Measurements from ENCODE around the gene KAZN. TPM values are rescaled to one million over a fixed set of nuclear protein-coding genes. Genes with fewer than 3 reads are reported as not detected.
A peak's percentile ranks its signal among the peaks of the same experiment; 100 is the strongest.

KAZN gene
- total and polyA plus RNA-seq, 12 donors: 1.1 to 6.5 (median 1.9) TPM

DNA sequence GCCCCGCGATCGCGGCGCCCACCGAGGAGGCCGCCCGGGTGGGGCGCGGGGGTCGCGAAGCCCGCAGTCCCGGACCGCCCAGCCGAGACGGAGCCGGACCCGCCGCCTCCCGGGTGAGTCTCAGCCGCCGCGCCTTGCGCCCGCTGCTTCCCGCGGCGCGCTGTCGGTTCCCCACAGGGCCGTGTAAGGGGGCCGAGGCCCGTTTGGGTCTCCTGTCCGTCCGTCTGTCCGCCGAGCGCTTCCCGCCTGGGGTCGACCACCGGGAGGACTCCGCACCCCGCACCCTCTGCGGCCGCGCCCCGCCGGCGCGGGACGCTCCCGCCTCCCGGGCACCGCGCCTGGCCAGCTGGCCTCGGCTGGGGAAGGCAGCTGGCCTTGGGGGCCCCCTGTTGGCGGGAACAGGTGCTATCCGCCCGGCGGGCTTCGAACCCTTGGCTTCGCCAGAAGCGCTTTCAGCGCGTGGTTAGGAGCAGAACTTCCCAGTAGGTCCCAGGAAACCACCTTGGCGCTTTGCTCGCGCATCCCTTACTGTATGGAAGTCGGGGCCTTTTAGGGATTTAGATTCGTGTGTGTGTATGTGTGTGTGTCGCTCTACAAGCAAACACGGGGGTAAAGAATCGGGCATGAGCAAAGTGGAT, 555.5 kb downstream of the KAZN start:
- DNase-seq (peak; percentile 48 to 71), ATAC-seq (peak; percentile 41 to 58 (median 52))
- H3K4me3 ChIP-seq: peak overlapping the region; percentile 61 to 91 (median 66)
- peak overlapping the region; percentile 40 to 88 (median 80) for H3K27ac ChIP-seq
- TF ChIP-seq, protein P1, sequence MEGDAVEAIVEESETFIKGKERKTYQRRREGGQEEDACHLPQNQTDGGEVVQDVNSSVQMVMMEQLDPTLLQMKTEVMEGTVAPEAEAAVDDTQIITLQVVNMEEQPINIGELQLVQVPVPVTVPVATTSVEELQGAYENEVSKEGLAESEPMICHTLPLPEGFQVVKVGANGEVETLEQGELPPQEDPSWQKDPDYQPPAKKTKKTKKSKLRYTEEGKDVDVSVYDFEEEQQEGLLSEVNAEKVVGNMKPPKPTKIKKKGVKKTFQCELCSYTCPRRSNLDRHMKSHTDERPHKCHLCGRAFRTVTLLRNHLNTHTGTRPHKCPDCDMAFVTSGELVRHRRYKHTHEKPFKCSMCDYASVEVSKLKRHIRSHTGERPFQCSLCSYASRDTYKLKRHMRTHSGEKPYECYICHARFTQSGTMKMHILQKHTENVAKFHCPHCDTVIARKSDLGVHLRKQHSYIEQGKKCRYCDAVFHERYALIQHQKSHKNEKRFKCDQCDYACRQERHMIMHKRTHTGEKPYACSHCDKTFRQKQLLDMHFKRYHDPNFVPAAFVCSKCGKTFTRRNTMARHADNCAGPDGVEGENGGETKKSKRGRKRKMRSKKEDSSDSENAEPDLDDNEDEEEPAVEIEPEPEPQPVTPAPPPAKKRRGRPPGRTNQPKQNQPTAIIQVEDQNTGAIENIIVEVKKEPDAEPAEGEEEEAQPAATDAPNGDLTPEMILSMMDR (IDR thresholded peaks at IDR 0.05): peak; percentile 49 to 78 (median 72)
- H3K9me3 ChIP-seq: no peaks in the 10 kb centered on the region
- intact Hi-C loops (cut with DNase I): loop anchor here (1.0 to 10.0 kb wide), 7 partner anchors 58 to 151 kb away; no protein-coding TSS in a partner anchor
- H3K4me1 ChIP-seq: peaks cover 2 to 55% (median 20%) of the 10 kb centered on the region in 9 donors
- no peaks in the 10 kb centered on the region for H3K36me3 ChIP-seq
- 1% methylated on average over 69 to 74 of the region's 74 CpGs for WGBS, 2 donors
- peaks cover 0 to 35% (median 0%) of the 10 kb centered on the region in 7 donors for H3K27me3 ChIP-seq

DNA sequence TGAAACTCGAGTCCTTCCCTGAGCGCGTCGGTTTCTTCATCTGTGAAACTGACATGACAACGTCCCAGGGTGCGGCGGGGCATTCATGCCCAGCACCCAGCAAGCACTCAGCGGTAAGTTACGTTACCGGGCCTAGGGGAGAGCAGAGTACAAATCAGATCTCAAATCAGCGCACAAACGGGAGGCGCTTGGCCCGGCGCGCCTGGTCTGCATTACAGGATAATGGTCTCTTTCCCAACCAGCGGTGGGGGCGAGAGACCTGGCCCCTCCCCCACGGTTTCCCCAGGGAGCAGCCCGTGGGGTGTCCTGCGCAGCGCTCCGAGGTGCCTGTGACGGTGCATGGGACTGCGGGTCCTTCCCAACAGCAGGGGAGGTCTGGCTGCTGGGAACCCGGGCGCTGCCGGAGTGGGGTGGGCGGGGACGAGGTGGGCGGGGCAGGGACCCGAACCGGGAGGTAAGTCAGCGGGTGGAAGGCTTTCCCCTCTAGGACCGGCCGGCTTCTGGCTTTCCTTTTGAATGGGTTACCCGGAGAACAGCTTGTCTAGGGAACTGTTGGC, 556.1 kb downstream of the KAZN start:
- peaks cover 2 to 61% (median 20%) of the 10 kb centered on the region in 9 donors for H3K4me1 ChIP-seq
- DNase-seq (peak in 1 of 2 donors; percentile 32), ATAC-seq (peak in 2 of 8 donors; percentile 6 to 13)
- H3K36me3 ChIP-seq: no peaks in the 10 kb centered on the region
- peaks cover 0 to 35% (median 0%) of the 10 kb centered on the region in 7 donors for H3K27me3 ChIP-seq
- H3K4me3 ChIP-seq: peak overlapping the region; percentile 61 to 91 (median 66)
- WGBS, 2 donors: 4 to 5% methylated on average over 37 of the region's 37 CpGs
- H3K9me3 ChIP-seq: no peaks in the 10 kb centered on the region
- TF ChIP-seq, protein P1 (IDR thresholded peaks at IDR 0.05): no peak
- intact Hi-C loops (cut with DNase I): loop anchor here in 7 of 10 donors (1.0 to 10.0 kb wide), 6 partner anchors 58 to 150 kb away; no protein-coding TSS in a partner anchor
- H3K27ac ChIP-seq: peak overlapping the region in 9 of 10 donors; percentile 40 to 88 (median 82)

GRCh38 chr1:15155191-15155590, 556.7 kb downstream of the KAZN start:
- peaks cover 2 to 66% (median 20%) of the 10 kb centered on the region in 9 donors for H3K4me1 ChIP-seq
- TF ChIP-seq, protein P1 (IDR thresholded peaks at IDR 0.05): no peak
- peaks cover 0 to 35% (median 0%) of the 10 kb centered on the region in 7 donors for H3K27me3 ChIP-seq
- no peak for DNase-seq
- H3K27ac ChIP-seq: peak overlapping the region in 4 of 10 donors; percentile 25 to 88 (median 74)
- intact Hi-C loops (cut with DNase I): loop anchor here in 2 of 10 donors (10.0 kb wide), 2 partner anchors 60 to 150 kb away; no protein-coding TSS in a partner anchor
- ATAC-seq: no peak
- WGBS, 2 donors: 85 to 94% methylated on average over 5 of the region's 5 CpGs
- no peaks in the 10 kb centered on the region for H3K36me3 ChIP-seq
- no peaks in the 10 kb centered on the region for H3K9me3 ChIP-seq
- H3K4me3 ChIP-seq: peak overlapping the region in 6 of 10 donors; percentile 8 to 85 (median 64)

GRCh38 chr1:15155888-15156741, 557.6 kb downstream of the KAZN start:
- TF ChIP-seq, protein P1 (IDR thresholded peaks at IDR 0.05): no peak
- 51 to 61% methylated on average over 11 of the region's 11 CpGs for WGBS, 2 donors
- no peak for ATAC-seq
- peaks cover 0 to 35% (median 0%) of the 10 kb centered on the region in 7 donors for H3K27me3 ChIP-seq
- no peaks in the 10 kb centered on the region for H3K36me3 ChIP-seq
- H3K9me3 ChIP-seq: no peaks in the 10 kb centered on the region
- peak overlapping the region in 7 of 10 donors; percentile 6 to 82 (median 64) for H3K27ac ChIP-seq
- no peak for DNase-seq
- intact Hi-C loops (cut with DNase I): loop anchor here in 2 of 10 donors (10.0 kb wide), 2 partner anchors 59 to 149 kb away; no protein-coding TSS in a partner anchor
- peaks cover 2 to 66% (median 20%) of the 10 kb centered on the region in 9 donors for H3K4me1 ChIP-seq
- peak overlapping the region in 5 of 10 donors; percentile 14 to 72 (median 27) for H3K4me3 ChIP-seq
